HG03457 (cell line): ENCODE measurements around the gene HUNK.

ENCODE experiments used
- ATAC-seq: cut with Tn5 transposase; IDR thresholded peaks from one replicate; pipeline ENCODE4 v1.9.1; 2021; ENCODE audit warnings: moderate number of reproducible peaks; ENCODE audit not compliant: unreplicated experiment

Gene HUNK

GRCh38 chr21:31948676-31949075 lies 75.9 kb downstream of the HUNK start:
- no peak for ATAC-seq

GRCh38 chr21:31952828-31953227 lies 80.0 kb downstream of the HUNK start:
- no peak for ATAC-seq

- no peak for ATAC-seq
Observed at GRCh38 chr21:31957631-31958030, 84.8 kb downstream of the HUNK start.

- ATAC-seq = no peak
Observed at GRCh38 chr21:31959881-31960280, 87.1 kb downstream of the HUNK start.

- ATAC-seq = no peak
Observed at GRCh38 chr21:31961027-31961426, 88.2 kb downstream of the HUNK start.

- no peak for ATAC-seq
Observed at GRCh38 chr21:31961704-31962103, 88.9 kb downstream of the HUNK start.

- no peak for ATAC-seq
Observed at GRCh38 chr21:31964692-31965091, 91.9 kb downstream of the HUNK start.

- no peak for ATAC-seq
Observed at GRCh38 chr21:31967334-31967733, 94.5 kb downstream of the HUNK start.

- no peak for ATAC-seq
Observed at GRCh38 chr21:31972622-31973021, 99.8 kb downstream of the HUNK start.

- ATAC-seq = no peak
Observed at GRCh38 chr21:31973402-31973944, 100.7 kb downstream of the HUNK start.

GRCh38 chr21:31974454-31974985 lies 101.7 kb downstream of the HUNK start:
- ATAC-seq = no peak

- no peak for ATAC-seq
Observed at GRCh38 chr21:31975491-31975890, 102.7 kb downstream of the HUNK start.

GRCh38 chr21:31977816-31978215 lies 105.0 kb downstream of the HUNK start:
- ATAC-seq = no peak

GRCh38 chr21:31983120-31983519 lies 110.3 kb downstream of the HUNK start:
- ATAC-seq = no peak

GRCh38 chr21:31983554-31983953 lies 110.7 kb downstream of the HUNK start:
- ATAC-seq = no peak

- no peak for ATAC-seq
Observed at GRCh38 chr21:31985398-31985797, 112.6 kb downstream of the HUNK start.

GRCh38 chr21:31986035-31986856 lies 113.4 kb downstream of the HUNK start:
- no peak for ATAC-seq

GRCh38 chr21:31987696-31988095 lies 114.9 kb downstream of the HUNK start:
- ATAC-seq = no peak

GRCh38 chr21:31988492-31989290 lies 115.9 kb downstream of the HUNK start:
- ATAC-seq = no peak

- no peak for ATAC-seq
Observed at GRCh38 chr21:31991356-31992331, 118.8 kb downstream of the HUNK start.
